ENCODE data around the gene MGARP. TPM values are rescaled to one million over a fixed set of nuclear protein-coding genes. Genes with fewer than 3 reads are reported as not detected.
"Not testable (repeated sequence)": the region's sequence is repeated elsewhere in the genome, so short reads cannot be mapped to it uniquely, and the experiment has no call there.

The MGARP gene
- polyA plus RNA-seq, 2 of the 4 experiments (the other 2 are of a cell fraction): 1.1 to 1.4 TPM

DNA sequence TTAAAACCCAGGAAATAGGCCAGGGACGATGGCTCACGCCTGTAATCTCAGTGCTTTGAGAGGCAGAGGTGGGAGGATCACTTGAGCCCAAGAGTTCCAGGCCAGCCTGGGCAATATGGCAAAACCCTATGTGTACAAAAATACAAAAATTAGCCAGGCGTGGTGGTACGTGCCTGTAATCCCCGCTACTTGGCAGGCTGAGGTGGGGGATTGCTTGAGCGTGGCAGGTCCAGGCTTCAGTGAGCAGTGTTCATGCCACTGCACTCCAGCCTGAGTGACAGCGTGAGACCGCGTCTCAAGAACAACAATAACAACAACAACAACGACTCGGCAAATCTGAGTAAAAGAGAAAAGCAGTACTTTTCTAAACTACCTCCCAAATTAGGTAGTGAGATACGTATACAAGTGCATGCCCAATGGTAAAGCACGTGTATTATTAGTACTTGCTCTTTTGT, 35.2 kb upstream of the MGARP start:
- Histone ChIP-seq H3K4me2 (no peak overlapping the region), H3K9me3 (no peaks in the 10 kb centered on the region; the same call in 2 of the 3 replicates), H3K4me1 (peaks cover 8% of the 10 kb centered on the region; the same call in 2 of the 3 replicates), H3K27ac (no peak overlapping the region), H3K4me3 (no peak overlapping the region)
- POLR2A ChIA-PET: no interaction called here
- DNase-seq (ENCODE audit: low read depth in 1 of 2, low spot score in 1 of 2): no peak
- CTCF ChIA-PET: no interaction called here
- FAIRE-seq: no peak
- 96% methylated on average over 13 of the region's 13 CpGs for WGBS (ENCODE audit: missing lambda C conversion rate)
- no peak for TF ChIP-seq PHF8 (IDR thresholded peaks at IDR 0.05; ENCODE audit: borderline replicate concordance, low read depth)
- TF ChIP-seq SREBF2 (IDR thresholded peaks at IDR 0.05): no peak
- TF ChIP-seq NFE2L2 (conservative IDR thresholded peaks at IDR 0.05; ENCODE audit: low read length): no peak
- no peak for TF ChIP-seq POLR2A (IDR thresholded peaks at IDR 0.05; ENCODE audit: low read length)
- TF ChIP-seq, protein P1, sequence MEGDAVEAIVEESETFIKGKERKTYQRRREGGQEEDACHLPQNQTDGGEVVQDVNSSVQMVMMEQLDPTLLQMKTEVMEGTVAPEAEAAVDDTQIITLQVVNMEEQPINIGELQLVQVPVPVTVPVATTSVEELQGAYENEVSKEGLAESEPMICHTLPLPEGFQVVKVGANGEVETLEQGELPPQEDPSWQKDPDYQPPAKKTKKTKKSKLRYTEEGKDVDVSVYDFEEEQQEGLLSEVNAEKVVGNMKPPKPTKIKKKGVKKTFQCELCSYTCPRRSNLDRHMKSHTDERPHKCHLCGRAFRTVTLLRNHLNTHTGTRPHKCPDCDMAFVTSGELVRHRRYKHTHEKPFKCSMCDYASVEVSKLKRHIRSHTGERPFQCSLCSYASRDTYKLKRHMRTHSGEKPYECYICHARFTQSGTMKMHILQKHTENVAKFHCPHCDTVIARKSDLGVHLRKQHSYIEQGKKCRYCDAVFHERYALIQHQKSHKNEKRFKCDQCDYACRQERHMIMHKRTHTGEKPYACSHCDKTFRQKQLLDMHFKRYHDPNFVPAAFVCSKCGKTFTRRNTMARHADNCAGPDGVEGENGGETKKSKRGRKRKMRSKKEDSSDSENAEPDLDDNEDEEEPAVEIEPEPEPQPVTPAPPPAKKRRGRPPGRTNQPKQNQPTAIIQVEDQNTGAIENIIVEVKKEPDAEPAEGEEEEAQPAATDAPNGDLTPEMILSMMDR (IDR thresholded peaks at IDR 0.05): no peak
- TF ChIP-seq, protein P2, sequence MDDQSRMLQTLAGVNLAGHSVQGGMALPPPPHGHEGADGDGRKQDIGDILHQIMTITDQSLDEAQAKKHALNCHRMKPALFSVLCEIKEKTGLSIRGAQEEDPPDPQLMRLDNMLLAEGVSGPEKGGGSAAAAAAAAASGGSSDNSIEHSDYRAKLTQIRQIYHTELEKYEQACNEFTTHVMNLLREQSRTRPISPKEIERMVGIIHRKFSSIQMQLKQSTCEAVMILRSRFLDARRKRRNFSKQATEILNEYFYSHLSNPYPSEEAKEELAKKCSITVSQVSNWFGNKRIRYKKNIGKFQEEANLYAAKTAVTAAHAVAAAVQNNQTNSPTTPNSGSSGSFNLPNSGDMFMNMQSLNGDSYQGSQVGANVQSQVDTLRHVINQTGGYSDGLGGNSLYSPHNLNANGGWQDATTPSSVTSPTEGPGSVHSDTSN (IDR thresholded peaks at IDR 0.05): no peak
- TF ChIP-seq, protein P3, sequence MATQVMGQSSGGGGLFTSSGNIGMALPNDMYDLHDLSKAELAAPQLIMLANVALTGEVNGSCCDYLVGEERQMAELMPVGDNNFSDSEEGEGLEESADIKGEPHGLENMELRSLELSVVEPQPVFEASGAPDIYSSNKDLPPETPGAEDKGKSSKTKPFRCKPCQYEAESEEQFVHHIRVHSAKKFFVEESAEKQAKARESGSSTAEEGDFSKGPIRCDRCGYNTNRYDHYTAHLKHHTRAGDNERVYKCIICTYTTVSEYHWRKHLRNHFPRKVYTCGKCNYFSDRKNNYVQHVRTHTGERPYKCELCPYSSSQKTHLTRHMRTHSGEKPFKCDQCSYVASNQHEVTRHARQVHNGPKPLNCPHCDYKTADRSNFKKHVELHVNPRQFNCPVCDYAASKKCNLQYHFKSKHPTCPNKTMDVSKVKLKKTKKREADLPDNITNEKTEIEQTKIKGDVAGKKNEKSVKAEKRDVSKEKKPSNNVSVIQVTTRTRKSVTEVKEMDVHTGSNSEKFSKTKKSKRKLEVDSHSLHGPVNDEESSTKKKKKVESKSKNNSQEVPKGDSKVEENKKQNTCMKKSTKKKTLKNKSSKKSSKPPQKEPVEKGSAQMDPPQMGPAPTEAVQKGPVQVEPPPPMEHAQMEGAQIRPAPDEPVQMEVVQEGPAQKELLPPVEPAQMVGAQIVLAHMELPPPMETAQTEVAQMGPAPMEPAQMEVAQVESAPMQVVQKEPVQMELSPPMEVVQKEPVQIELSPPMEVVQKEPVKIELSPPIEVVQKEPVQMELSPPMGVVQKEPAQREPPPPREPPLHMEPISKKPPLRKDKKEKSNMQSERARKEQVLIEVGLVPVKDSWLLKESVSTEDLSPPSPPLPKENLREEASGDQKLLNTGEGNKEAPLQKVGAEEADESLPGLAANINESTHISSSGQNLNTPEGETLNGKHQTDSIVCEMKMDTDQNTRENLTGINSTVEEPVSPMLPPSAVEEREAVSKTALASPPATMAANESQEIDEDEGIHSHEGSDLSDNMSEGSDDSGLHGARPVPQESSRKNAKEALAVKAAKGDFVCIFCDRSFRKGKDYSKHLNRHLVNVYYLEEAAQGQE (IDR thresholded peaks at IDR 0.05): no peak
- TF ChIP-seq, protein P4, sequence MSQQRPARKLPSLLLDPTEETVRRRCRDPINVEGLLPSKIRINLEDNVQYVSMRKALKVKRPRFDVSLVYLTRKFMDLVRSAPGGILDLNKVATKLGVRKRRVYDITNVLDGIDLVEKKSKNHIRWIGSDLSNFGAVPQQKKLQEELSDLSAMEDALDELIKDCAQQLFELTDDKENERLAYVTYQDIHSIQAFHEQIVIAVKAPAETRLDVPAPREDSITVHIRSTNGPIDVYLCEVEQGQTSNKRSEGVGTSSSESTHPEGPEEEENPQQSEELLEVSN (IDR thresholded peaks at IDR 0.05; ENCODE audit: borderline replicate concordance, low read depth): no peak
- no peak for TF ChIP-seq RAD21 (conservative IDR thresholded peaks at IDR 0.05 in 1 of 2, IDR thresholded peaks at IDR 0.05 in 1 of 2)
- TF ChIP-seq KDM5A (IDR thresholded peaks at IDR 0.05): no peak
- TF ChIP-seq HEYL (CRISPR knock-in tag; IDR thresholded peaks at IDR 0.05): no peak
- no peak for TF ChIP-seq CHD2 (IDR thresholded peaks at IDR 0.05; ENCODE audit: low read length, partially characterized antibody)
- no peak for TF ChIP-seq MAFK (IDR thresholded peaks at IDR 0.05; ENCODE audit: partially characterized antibody)
- TF ChIP-seq HOXA7 (CRISPR knock-in tag; IDR thresholded peaks at IDR 0.05): no peak
- ATAC-seq: no peak

DNA sequence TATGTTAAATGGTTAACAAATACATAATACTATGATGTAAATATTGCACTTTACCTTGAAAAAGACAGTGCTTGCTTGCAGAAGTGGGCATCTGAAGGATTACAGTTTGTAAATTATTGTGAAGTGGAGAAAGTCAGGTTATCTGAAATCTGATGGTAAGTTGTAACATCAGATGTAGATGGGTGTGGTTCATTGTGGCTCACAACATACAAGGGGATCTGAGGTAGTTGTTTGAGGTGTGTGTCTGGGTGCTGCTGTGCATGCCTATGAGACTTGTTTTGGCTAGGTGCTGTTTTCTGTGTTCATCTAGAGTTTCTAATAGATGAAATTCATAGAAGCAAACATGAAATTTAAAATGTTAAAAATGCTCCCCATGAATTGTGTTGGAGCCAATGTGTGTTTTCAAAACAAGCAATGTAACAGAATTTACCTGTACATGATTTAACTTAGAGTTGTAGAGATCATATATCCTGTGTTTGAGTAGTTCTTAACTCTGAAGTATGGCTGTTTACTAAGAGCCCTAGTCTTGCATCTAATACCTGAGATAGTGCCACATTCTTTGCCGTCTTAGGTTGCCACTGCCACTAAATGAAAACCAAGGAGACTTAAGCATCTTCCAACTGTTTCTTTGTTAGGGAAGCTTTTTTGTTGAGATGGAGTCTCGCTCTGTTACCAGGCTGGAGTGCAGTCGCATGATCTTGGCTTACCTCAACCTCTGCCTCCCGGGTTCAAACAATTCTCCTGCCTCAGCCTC, 34.2 kb upstream of the MGARP start:
- TF ChIP-seq HDAC2 (IDR thresholded peaks at IDR 0.05) (no peak), TFCP2L1 (CRISPR knock-in tag; IDR thresholded peaks at IDR 0.05) (no peak), NPAS2 (CRISPR knock-in tag; IDR thresholded peaks at IDR 0.05; ENCODE audit: borderline replicate concordance) (no peak), FOXS1 (CRISPR knock-in tag; IDR thresholded peaks at IDR 0.05) (no peak), SREBF2 (IDR thresholded peaks at IDR 0.05) (no peak)
- TF ChIP-seq, protein P4 (IDR thresholded peaks at IDR 0.05; ENCODE audit: borderline replicate concordance, low read depth): no peak
- TF ChIP-seq, protein P5, sequence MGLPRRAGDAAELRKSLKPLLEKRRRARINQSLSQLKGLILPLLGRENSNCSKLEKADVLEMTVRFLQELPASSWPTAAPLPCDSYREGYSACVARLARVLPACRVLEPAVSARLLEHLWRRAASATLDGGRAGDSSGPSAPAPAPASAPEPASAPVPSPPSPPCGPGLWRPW (IDR thresholded peaks at IDR 0.05): no peak
- ATAC-seq: no peak
- 98% methylated on average over 4 of the region's 4 CpGs for WGBS (ENCODE audit: missing lambda C conversion rate)
- no peak overlapping the region for H3K27ac ChIP-seq
- no peak overlapping the region for H3K4me3 ChIP-seq
- no peak for DNase-seq (ENCODE audit: low read depth in 1 of 2, low spot score in 1 of 2)
- peaks cover 8% of the 10 kb centered on the region; the same call in 2 of the 3 replicates for H3K4me1 ChIP-seq
- H3K9me3 ChIP-seq: no peaks in the 10 kb centered on the region; the same call in 2 of the 3 replicates
- POLR2A ChIA-PET: no interaction called here
- FAIRE-seq: no peak
- H3K4me2 ChIP-seq: no peak overlapping the region
- CTCF ChIA-PET: no interaction called here

DNA sequence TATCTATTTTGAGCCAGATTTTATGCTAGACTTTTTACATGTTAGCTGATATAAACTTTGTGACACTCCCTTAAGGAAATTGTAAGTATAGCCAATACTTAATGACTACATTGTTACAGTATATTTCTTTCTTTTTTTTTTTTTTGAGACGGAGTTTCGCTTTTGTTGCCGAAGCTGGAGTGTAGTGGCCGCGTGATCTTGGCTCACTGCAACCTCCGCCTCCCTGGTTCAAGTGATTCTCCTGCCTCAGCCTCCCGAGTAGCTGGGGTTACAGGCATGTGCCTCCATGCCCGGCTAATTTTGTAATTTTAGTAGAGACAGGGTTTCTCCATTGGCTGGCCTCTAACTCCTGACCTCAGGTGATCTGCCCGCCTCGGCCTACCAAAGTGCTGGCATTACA, 33.4 kb upstream of the MGARP start:
- H3K4me1 ChIP-seq; POLR2A ChIA-PET; ATAC-seq; DNase-seq (ENCODE audit: low read depth in 1 of 2, low spot score in 1 of 2); H3K4me3 ChIP-seq; H3K4me2 ChIP-seq; CTCF ChIA-PET; FAIRE-seq; H3K9me3 ChIP-seq; H3K27ac ChIP-seq: not testable (repeated sequence)
- WGBS (ENCODE audit: missing lambda C conversion rate): 93% methylated on average over 10 of the region's 10 CpGs

Data from A549 (cell line).